ENCODE results near the gene ADRB1.

ADRB1 gene

DNA sequence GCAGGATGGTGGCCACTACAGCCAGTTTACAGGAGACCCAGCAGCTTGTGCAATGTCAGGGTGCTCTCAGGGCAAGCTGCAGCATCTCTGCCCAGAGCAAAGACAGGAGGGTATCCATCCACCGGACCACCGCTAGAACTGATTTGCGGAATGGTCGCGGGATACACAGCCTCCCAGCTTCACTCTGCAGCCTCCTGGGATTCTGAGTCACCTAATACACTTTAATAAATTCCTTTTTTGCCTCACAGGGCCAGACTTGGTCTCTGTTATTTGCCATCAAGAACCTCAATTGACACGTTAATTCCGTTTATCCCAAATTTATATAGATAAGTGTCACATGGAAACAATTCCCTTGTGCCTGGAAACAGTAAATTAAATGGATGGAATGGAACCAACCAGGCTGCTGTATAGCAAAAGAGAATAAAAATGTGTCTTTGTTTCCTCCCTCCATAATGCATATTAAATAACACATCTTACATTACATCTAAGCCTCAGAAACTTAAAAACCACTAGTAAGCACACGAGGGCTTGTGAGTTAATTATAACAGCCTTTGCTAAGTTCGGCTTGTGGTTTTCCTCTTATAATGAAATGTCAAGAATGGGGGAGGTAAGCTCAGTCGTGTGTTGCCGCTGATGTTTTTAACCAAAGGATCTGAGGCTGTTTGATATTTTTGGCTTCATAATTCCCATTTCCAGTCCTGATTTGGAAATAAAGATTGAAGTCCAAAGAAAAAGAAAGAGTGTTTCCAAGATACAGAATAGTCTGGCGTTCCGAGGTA is 52.1 kb downstream of the ADRB1 start:
- no peak for DNase-seq
